ENCODE measurements around the gene ASIC3. TPM values are rescaled to one million over a fixed set of nuclear protein-coding genes. Genes with fewer than 3 reads are reported as not detected.

ASIC3 gene
- total RNA-seq, 2 donors from 2014 or later = 2.8 to 4.7 TPM

- H3K27ac Mint-ChIP-seq = no peak overlapping the region
- no peaks in the 10 kb centered on the region for H3K9me3 Mint-ChIP-seq
- H3K4me3 Mint-ChIP-seq = no peak overlapping the region
- H3K27me3 Mint-ChIP-seq = no peaks in the 10 kb centered on the region
- no peaks in the 10 kb centered on the region for H3K4me1 Mint-ChIP-seq (ENCODE audit: low read depth in 2 of 2)
- no peak for DNase-seq (ENCODE audit: low spot score)
- no peaks in the 10 kb centered on the region for H3K36me3 Mint-ChIP-seq
- no peak for ATAC-seq
Observed at GRCh38 chr7:151071032-151071866, 22.9 kb downstream of the ASIC3 start.

DNA sequence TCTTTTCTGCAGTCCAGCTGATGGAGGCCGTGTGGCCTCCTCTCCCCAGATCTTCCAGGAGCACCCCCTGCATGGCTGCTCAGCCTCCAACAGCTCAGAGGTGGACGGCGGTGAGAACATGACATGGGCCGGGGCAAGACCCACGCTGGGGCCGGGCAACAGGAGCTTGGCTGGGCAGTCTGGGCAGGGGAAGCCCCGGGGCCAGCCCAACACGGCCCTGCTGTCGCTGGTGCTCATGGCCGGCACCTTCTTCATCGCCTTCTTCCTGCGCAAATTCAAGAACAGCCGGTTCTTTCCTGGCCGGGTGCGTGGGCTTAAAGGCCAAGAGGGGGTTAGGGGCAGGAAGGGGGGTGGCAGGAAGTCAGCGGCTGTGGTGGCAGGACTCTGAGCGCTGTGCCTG, 25.7 kb downstream of the ASIC3 start:
- Mint-ChIP-seq H3K4me3 (no peak overlapping the region), H3K27me3 (no peaks in the 10 kb centered on the region), H3K27ac (no peak overlapping the region), H3K9me3 (no peaks in the 10 kb centered on the region), H3K4me1 (ENCODE audit: low read depth in 2 of 2) (peaks cover 6% of the 10 kb centered on the region in 2 donors), H3K36me3 (no peaks in the 10 kb centered on the region)
- DNase-seq (ENCODE audit: low spot score) = no peak
- peak in 1 of 2 donors; percentile 25 for ATAC-seq

- no peaks in the 10 kb centered on the region for H3K36me3 Mint-ChIP-seq
- no peaks in the 10 kb centered on the region for H3K9me3 Mint-ChIP-seq
- no peak overlapping the region for H3K27ac Mint-ChIP-seq
- peaks cover 6 to 11% of the 10 kb centered on the region in 2 donors for H3K4me1 Mint-ChIP-seq (ENCODE audit: low read depth in 2 of 2)
- no peaks in the 10 kb centered on the region for H3K27me3 Mint-ChIP-seq
- ATAC-seq = no peak
- H3K4me3 Mint-ChIP-seq = no peak overlapping the region
- DNase-seq (ENCODE audit: low spot score) = no peak
Observed at GRCh38 chr7:151074817-151075661, 26.7 kb downstream of the ASIC3 start.

- H3K27me3 Mint-ChIP-seq = no peaks in the 10 kb centered on the region
- no peak overlapping the region for H3K4me3 Mint-ChIP-seq
- no peak for DNase-seq (ENCODE audit: low spot score)
- no peaks in the 10 kb centered on the region for H3K9me3 Mint-ChIP-seq
- peaks cover 6 to 11% of the 10 kb centered on the region in 2 donors for H3K4me1 Mint-ChIP-seq (ENCODE audit: low read depth in 2 of 2)
- ATAC-seq = no peak
- H3K36me3 Mint-ChIP-seq = no peaks in the 10 kb centered on the region
- H3K27ac Mint-ChIP-seq = no peak overlapping the region
Observed at GRCh38 chr7:151075662-151075971, 27.3 kb downstream of the ASIC3 start.

GRCh38 chr7:151075978-151076426, 27.7 kb downstream of the ASIC3 start:
- H3K4me1 Mint-ChIP-seq (ENCODE audit: low read depth in 2 of 2) = peaks cover 6 to 11% of the 10 kb centered on the region in 2 donors
- H3K36me3 Mint-ChIP-seq = no peaks in the 10 kb centered on the region
- DNase-seq (ENCODE audit: low spot score) = no peak
- no peak for ATAC-seq
- no peak overlapping the region for H3K27ac Mint-ChIP-seq
- no peak overlapping the region for H3K4me3 Mint-ChIP-seq
- no peaks in the 10 kb centered on the region for H3K27me3 Mint-ChIP-seq
- H3K9me3 Mint-ChIP-seq = no peaks in the 10 kb centered on the region

GRCh38 chr7:151076863-151077704, 28.8 kb downstream of the ASIC3 start:
- DNase-seq (ENCODE audit: low spot score) = no peak
- H3K36me3 Mint-ChIP-seq = no peaks in the 10 kb centered on the region
- no peak overlapping the region for H3K4me3 Mint-ChIP-seq
- peaks cover 6 to 13% of the 10 kb centered on the region in 2 donors for H3K4me1 Mint-ChIP-seq (ENCODE audit: low read depth in 2 of 2)
- no peaks in the 10 kb centered on the region for H3K9me3 Mint-ChIP-seq
- no peak overlapping the region for H3K27ac Mint-ChIP-seq
- H3K27me3 Mint-ChIP-seq = no peaks in the 10 kb centered on the region
- ATAC-seq = no peak

GRCh38 chr7:151077705-151078232, 29.4 kb downstream of the ASIC3 start:
- no peaks in the 10 kb centered on the region for H3K36me3 Mint-ChIP-seq
- H3K27me3 Mint-ChIP-seq = no peaks in the 10 kb centered on the region
- no peak for DNase-seq (ENCODE audit: low spot score)
- peaks cover 9 to 16% of the 10 kb centered on the region in 2 donors for H3K4me1 Mint-ChIP-seq (ENCODE audit: low read depth in 2 of 2)
- H3K4me3 Mint-ChIP-seq = peak overlapping the region; percentile 71
- ATAC-seq = no peak
- no peaks in the 10 kb centered on the region for H3K9me3 Mint-ChIP-seq
- peak overlapping the region in 1 of 2 donors; percentile 57 for H3K27ac Mint-ChIP-seq

- H3K36me3 Mint-ChIP-seq = no peaks in the 10 kb centered on the region
- H3K9me3 Mint-ChIP-seq = no peaks in the 10 kb centered on the region
- peak overlapping the region in 1 of 2 donors; percentile 57 for H3K27ac Mint-ChIP-seq
- peaks cover 12 to 19% of the 10 kb centered on the region in 2 donors for H3K4me1 Mint-ChIP-seq (ENCODE audit: low read depth in 2 of 2)
- no peak for ATAC-seq
- DNase-seq (ENCODE audit: low spot score) = no peak
- no peaks in the 10 kb centered on the region for H3K27me3 Mint-ChIP-seq
- peak overlapping the region; percentile 87 for H3K4me3 Mint-ChIP-seq
Observed at GRCh38 chr7:151078233-151079040, 30.1 kb downstream of the ASIC3 start.

DNA sequence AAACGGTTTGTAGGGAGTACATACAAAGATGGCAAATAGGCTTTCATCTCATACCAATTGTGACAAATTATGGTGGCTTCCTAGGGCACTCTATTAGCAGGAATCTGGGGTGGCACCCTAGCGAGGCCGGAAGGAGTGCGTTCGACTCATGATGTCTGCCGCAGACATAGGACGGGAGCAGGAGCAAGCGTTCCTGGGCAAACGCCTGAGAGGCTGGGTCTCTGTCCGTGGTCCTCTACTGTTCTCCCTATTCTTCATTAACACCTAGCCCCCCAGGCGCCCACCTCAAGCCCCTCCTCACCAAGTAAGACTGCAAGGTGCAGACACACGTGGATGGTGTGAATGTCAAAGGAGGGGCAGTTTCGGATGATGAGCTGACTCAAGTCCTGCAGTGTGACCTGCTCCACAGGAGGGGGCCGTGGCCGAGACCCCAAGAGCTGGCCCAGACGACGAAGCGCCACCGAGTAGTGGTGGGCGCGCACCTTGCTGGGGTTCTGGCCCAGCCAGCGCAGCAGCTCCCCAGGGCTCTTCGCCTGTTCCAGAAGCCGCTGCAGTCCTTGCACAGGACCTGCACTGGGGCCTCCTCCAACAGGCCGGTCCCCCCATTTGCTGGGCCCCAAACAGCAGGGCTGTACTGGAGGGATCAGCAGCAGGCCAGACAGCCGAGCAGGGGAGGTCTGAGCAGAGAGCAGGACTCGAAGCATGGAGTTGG, 31.0 kb downstream of the ASIC3 start:
- Mint-ChIP-seq H3K4me3 (peak overlapping the region; percentile 87), H3K9me3 (no peaks in the 10 kb centered on the region), H3K27ac (peak overlapping the region; percentile 44 to 64), H3K27me3 (no peaks in the 10 kb centered on the region), H3K36me3 (no peaks in the 10 kb centered on the region), H3K4me1 (ENCODE audit: low read depth in 2 of 2) (peaks cover 12 to 19% of the 10 kb centered on the region in 2 donors)
- DNase-seq (ENCODE audit: low spot score) = no peak
- no peak for ATAC-seq

DNA sequence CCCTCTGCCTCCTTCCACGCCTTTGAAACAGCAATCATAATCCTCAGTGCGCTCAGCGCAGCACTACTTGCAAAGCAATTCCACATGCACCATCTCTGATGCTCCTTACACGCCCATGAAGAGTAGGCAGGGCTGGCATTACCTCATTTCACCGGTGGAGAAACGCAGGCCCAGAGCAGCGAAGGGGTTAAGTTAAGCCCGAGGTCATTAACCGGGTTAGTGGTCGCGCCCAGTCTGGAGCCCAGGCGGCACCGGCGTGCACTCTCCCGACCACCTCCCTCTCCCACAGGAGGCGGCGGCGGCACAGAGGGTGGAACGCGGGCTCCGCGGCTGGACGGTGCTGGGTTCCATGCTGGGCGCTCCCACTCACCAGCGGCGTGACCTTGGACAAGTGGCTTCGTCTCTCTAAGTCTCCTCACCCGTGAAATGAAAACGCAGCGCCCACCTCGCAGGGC, 31.8 kb downstream of the ASIC3 start:
- H3K9me3 Mint-ChIP-seq = no peaks in the 10 kb centered on the region
- DNase-seq (ENCODE audit: low spot score) = no peak
- no peaks in the 10 kb centered on the region for H3K36me3 Mint-ChIP-seq
- H3K4me3 Mint-ChIP-seq = peak overlapping the region; percentile 87
- ATAC-seq = peak; percentile 0 to 2
- peaks cover 0 to under 1% of the 10 kb centered on the region in 2 donors for H3K27me3 Mint-ChIP-seq
- H3K4me1 Mint-ChIP-seq (ENCODE audit: low read depth in 2 of 2) = peaks cover 18 to 24% of the 10 kb centered on the region in 2 donors
- H3K27ac Mint-ChIP-seq = peak overlapping the region; percentile 44 to 64

GRCh38 chr7:151080522-151081169, 32.3 kb downstream of the ASIC3 start, which contains the start of gene FASTK:
Gene FASTK, minus strand, starts transcription at chr7:151080809. Its CDS starts 43 bp downstream, at chr7:151080766.
- peak within 1 kb of the TSS; percentile 44 to 64 for H3K27ac Mint-ChIP-seq
- no peaks in the 10 kb centered on the region for H3K36me3 Mint-ChIP-seq
- no peaks in the 10 kb centered on the region for H3K9me3 Mint-ChIP-seq
- H3K27me3 Mint-ChIP-seq = peaks cover 0 to 3% of the 10 kb centered on the region in 2 donors
- H3K4me3 Mint-ChIP-seq = peak within 1 kb of the TSS; percentile 87
- peak; percentile 92 for DNase-seq (ENCODE audit: low spot score)
- H3K4me1 Mint-ChIP-seq (ENCODE audit: low read depth in 2 of 2) = peaks cover 22 to 29% of the 10 kb centered on the region in 2 donors
- peak; percentile 91 to 94 for ATAC-seq
